Right lung (tissue), 5 donors: ENCODE data around the gene PDP2. TPM values are rescaled to one million over a fixed set of nuclear protein-coding genes. Genes with fewer than 3 reads are reported as not detected.
"Not testable (repeated sequence)": the region's sequence is repeated elsewhere in the genome, so short reads cannot be mapped to it uniquely, and the experiment has no call there.

Source experiments
- DNase-seq, 2 donors: peaks; one replicate each; pipeline ENCODE4 v3.0.0-alpha.2; 2013
- polyA plus RNA-seq, 5 donors: library from polyadenylated mRNA; unstranded; fragments of 120-200 nt; gene quantifications; one replicate each; pipeline versions ENCODE4 v1.2.1 to v1.2.3, GENCODE V29; 2013; ENCODE audit warnings: inconsistent platforms in 1 of 5, low replicate concordance in 1 of 5; ENCODE audit not compliant: insufficient read length in 5 of 5, insufficient read depth in 1 of 5

The PDP2 gene
- polyA plus RNA-seq, 5 donors = 5.8 to 9.3 (median 8.9) TPM

- no peak for DNase-seq
Observed at GRCh38 chr16:66851166-66851964, 28.9 kb upstream of the PDP2 start.

GRCh38 chr16:66853261-66854139 is 26.8 kb upstream of the PDP2 start:
- no peak for DNase-seq

GRCh38 chr16:66856184-66856730 is 24.1 kb upstream of the PDP2 start:
- no peak for DNase-seq

- DNase-seq = no peak
Observed at GRCh38 chr16:66856801-66857200, 23.5 kb upstream of the PDP2 start.

GRCh38 chr16:66857437-66857836 is 22.9 kb upstream of the PDP2 start:
- DNase-seq = no peak

- DNase-seq = no peak
Observed at GRCh38 chr16:66858740-66859396, 21.4 kb upstream of the PDP2 start.

GRCh38 chr16:66859397-66860068 is 20.8 kb upstream of the PDP2 start:
- DNase-seq = no peak

GRCh38 chr16:66862023-66862520 is 18.2 kb upstream of the PDP2 start:
- no peak for DNase-seq

- DNase-seq = no peak
Observed at GRCh38 chr16:66863707-66864106, 16.6 kb upstream of the PDP2 start.

- DNase-seq = no peak
Observed at GRCh38 chr16:66869424-66869823, 10.9 kb upstream of the PDP2 start.

- DNase-seq = not testable (repeated sequence)
Observed at GRCh38 chr16:66871363-66871762, 9.0 kb upstream of the PDP2 start.

- no peak for DNase-seq
Observed at GRCh38 chr16:66871840-66872239, 8.5 kb upstream of the PDP2 start.

- no peak for DNase-seq
Observed at GRCh38 chr16:66872559-66872942, 7.8 kb upstream of the PDP2 start.

- DNase-seq = peak; percentile 69 to 79
Observed at GRCh38 chr16:66872943-66873684, 7.2 kb upstream of the PDP2 start.

GRCh38 chr16:66873685-66874055 is 6.6 kb upstream of the PDP2 start:
- DNase-seq = no peak

GRCh38 chr16:66874079-66874775 is 6.1 kb upstream of the PDP2 start:
- no peak for DNase-seq

- no peak for DNase-seq
Observed at GRCh38 chr16:66878067-66878466, 2.2 kb upstream of the PDP2 start.

- no peak for DNase-seq
Observed at GRCh38 chr16:66881014-66881417, 701 bp downstream of the PDP2 start.

GRCh38 chr16:66881560-66881959 is 1.2 kb downstream of the PDP2 start:
- DNase-seq = no peak

GRCh38 chr16:66881964-66882508 is 1.7 kb downstream of the PDP2 start:
- no peak for DNase-seq
